HL-60 (cell line): ENCODE measurements around the gene FGFR2.

Experiments
- DNase-seq, 2 experiments: peaks; one replicate each; pipeline ENCODE4 v3.0.0-alpha.2; 2010 to 2020; ENCODE audit warnings: low read depth in 1 of 2, low spot score in 1 of 2
- H3K27ac ChIP-seq: fragments of 250-450 bp; sonication (Bioruptor Pico); replicated peaks from 2 replicates; pipeline ENCODE4 v1.5.1; 2020; ENCODE audit warnings: mild to moderate bottlenecking, moderate library complexity
- H3K27me3 ChIP-seq: fragments of 250-450 bp; sonication (Bioruptor Pico); 2 replicates; pipeline ENCODE4 v1.5.1; 2021; ENCODE audit warnings: mild to moderate bottlenecking, moderate library complexity; ENCODE audit not compliant: insufficient read depth, poor library complexity, severe bottlenecking
- H3K4me3 ChIP-seq: replicated peaks from 2 replicates; pipeline ENCODE4 v1.5.1; 2011; ENCODE audit warnings: mild to moderate bottlenecking, control low read depth, low read length; ENCODE audit not compliant: insufficient read depth
- GABPA ChIP-seq: IDR thresholded peaks from 2 replicates; pipeline ENCODE4 v1.6.1; 2012; ENCODE audit warnings: low read depth
- POLR2AphosphoS5 ChIP-seq: IDR thresholded peaks from 2 replicates; pipeline ENCODE4 v1.6.1; 2012; ENCODE audit warnings: low read depth
- SPI1 ChIP-seq: IDR thresholded peaks from 2 replicates; pipeline ENCODE4 v1.6.1; 2012; ENCODE audit warnings: low read depth, mild to moderate bottlenecking, borderline replicate concordance
- TF ChIP-seq, protein P1 (sequence below): IDR thresholded peaks from 2 replicates; pipeline ENCODE4 v1.6.1; 2012; ENCODE audit warnings: low read depth; ENCODE audit not compliant: insufficient replicate concordance
- TF ChIP-seq, protein P2 (sequence below): IDR thresholded peaks from one replicate; pipeline ENCODE4 v1.5.1; 2011; ENCODE audit warnings: low read length, control low read depth, inconsistent platforms; ENCODE audit not compliant: insufficient read depth

The FGFR2 gene

DNA sequence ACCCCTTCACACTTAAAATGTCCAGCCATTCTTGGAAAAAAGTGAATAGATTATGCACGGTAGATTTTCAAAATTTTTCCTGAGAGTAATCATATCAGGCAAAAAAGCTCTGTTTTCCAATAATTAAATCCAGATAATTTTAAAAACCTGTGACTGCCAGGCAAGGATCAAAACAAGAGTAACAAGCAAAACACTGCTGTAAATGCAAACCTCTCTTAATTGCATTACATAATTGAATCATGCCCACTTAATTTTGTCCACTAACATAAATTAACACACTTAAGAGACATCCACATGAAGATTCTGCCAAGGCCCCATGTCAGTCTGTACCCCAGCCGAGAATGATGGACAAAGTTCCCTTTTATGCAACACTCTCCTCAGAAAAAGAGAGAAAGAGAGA, 135.3 kb downstream of the FGFR2 start:
- Histone ChIP-seq H3K27ac (no peak overlapping the region), H3K27me3 (no peaks in the 10 kb centered on the region), H3K4me3 (no peak overlapping the region)
- TF ChIP-seq GABPA (no peak), POLR2AphosphoS5 (no peak), SPI1 (no peak)
- TF ChIP-seq, protein P1, sequence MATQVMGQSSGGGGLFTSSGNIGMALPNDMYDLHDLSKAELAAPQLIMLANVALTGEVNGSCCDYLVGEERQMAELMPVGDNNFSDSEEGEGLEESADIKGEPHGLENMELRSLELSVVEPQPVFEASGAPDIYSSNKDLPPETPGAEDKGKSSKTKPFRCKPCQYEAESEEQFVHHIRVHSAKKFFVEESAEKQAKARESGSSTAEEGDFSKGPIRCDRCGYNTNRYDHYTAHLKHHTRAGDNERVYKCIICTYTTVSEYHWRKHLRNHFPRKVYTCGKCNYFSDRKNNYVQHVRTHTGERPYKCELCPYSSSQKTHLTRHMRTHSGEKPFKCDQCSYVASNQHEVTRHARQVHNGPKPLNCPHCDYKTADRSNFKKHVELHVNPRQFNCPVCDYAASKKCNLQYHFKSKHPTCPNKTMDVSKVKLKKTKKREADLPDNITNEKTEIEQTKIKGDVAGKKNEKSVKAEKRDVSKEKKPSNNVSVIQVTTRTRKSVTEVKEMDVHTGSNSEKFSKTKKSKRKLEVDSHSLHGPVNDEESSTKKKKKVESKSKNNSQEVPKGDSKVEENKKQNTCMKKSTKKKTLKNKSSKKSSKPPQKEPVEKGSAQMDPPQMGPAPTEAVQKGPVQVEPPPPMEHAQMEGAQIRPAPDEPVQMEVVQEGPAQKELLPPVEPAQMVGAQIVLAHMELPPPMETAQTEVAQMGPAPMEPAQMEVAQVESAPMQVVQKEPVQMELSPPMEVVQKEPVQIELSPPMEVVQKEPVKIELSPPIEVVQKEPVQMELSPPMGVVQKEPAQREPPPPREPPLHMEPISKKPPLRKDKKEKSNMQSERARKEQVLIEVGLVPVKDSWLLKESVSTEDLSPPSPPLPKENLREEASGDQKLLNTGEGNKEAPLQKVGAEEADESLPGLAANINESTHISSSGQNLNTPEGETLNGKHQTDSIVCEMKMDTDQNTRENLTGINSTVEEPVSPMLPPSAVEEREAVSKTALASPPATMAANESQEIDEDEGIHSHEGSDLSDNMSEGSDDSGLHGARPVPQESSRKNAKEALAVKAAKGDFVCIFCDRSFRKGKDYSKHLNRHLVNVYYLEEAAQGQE = no peak
- TF ChIP-seq, protein P2, sequence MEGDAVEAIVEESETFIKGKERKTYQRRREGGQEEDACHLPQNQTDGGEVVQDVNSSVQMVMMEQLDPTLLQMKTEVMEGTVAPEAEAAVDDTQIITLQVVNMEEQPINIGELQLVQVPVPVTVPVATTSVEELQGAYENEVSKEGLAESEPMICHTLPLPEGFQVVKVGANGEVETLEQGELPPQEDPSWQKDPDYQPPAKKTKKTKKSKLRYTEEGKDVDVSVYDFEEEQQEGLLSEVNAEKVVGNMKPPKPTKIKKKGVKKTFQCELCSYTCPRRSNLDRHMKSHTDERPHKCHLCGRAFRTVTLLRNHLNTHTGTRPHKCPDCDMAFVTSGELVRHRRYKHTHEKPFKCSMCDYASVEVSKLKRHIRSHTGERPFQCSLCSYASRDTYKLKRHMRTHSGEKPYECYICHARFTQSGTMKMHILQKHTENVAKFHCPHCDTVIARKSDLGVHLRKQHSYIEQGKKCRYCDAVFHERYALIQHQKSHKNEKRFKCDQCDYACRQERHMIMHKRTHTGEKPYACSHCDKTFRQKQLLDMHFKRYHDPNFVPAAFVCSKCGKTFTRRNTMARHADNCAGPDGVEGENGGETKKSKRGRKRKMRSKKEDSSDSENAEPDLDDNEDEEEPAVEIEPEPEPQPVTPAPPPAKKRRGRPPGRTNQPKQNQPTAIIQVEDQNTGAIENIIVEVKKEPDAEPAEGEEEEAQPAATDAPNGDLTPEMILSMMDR = no peak
- DNase-seq = no peak

DNA sequence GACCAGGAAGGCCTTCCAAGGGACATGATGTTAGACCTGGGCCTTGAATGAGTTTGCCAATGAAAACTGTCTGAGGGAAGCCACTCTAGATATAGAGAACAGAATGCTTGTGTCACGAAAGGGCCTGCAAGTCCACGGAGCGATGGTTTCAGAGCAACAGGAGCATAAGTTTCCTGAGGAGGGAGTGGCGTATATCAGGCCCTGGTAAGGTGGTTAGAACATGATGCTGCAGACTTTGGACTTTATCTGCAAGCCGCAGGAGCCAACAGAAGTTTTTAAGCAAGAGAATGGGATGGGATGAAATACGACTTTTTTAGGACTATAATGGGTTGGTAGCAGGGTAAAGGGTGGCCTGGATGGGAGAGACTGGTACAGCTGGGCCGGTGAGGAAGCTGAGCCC, 136.0 kb downstream of the FGFR2 start:
- Histone ChIP-seq H3K27me3 (no peaks in the 10 kb centered on the region), H3K4me3 (no peak overlapping the region), H3K27ac (no peak overlapping the region)
- no peak for TF ChIP-seq GABPA
- no peak for TF ChIP-seq SPI1
- DNase-seq = no peak

DNA sequence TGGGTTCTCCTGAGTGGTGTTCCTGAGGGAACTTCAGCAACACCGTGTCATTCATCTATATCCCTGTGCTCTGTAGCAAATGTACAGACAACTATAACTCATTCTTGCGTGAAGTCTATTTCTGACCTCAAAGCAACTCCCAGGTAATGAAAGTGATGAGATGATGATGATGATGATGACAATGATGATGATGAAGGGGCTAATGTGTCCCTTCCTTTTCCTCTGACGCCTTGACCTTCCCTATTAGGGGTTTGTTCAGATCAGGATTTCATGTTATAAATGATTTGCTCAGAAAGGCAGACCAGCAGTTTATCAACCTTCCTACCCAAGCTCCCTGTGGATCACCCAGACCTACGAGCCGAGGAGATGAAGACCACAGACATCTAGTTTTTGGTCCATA, 136.9 kb downstream of the FGFR2 start:
- no peaks in the 10 kb centered on the region for H3K27me3 ChIP-seq

DNA sequence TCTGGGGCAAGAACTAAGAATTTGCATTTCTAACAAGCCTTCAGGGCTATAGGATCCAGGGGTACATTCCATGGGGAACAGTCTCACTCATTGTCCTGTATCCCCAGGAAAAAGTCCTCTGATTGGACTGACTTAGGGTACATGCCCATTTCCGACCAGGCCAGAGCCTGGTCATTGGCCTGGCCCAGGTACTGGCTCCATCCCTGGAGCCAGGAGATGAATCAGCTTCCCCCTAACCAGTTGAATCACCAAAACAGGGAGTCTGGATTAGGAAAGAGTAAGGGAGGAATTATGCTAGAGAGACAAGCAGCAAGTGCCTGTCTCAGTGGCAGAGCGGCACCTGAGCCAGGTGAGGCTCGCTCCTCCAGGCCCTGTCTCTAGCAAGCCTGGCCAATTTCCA, 137.5 kb downstream of the FGFR2 start:
- TF ChIP-seq GABPA (no peak), POLR2AphosphoS5 (no peak), SPI1 (no peak)
- TF ChIP-seq, protein P1 = no peak
- TF ChIP-seq, protein P2 = no peak
- DNase-seq = no peak
- no peaks in the 10 kb centered on the region for H3K27me3 ChIP-seq
- H3K4me3 ChIP-seq = no peak overlapping the region
- no peak overlapping the region for H3K27ac ChIP-seq

More for the DNA sequence above, 136.9 kb downstream of the FGFR2 start:
- H3K4me3 ChIP-seq = no peak overlapping the region
- TF ChIP-seq, protein P1 = no peak
- TF ChIP-seq POLR2AphosphoS5 (no peak), SPI1 (no peak), GABPA (no peak)
- TF ChIP-seq, protein P2 = no peak
- no peak overlapping the region for H3K27ac ChIP-seq
- no peak for DNase-seq
